GM12892 (cell line): ENCODE results near the gene CNOT4.

Source experiments
- POLR2A ChIP-seq: IDR thresholded peaks from 2 replicates; pipeline ENCODE4 v1.6.1; 2011; ENCODE audit warnings: low read depth, low read length, control low read depth
- POLR2AphosphoS5 ChIP-seq: IDR thresholded peaks from 2 replicates; pipeline ENCODE4 v1.6.1; 2011; ENCODE audit warnings: low read depth, low read length, control low read depth

GRCh38 chr7:135386776-135387175 is 123.1 kb downstream of the CNOT4 start:
- TF ChIP-seq POLR2A (no peak), POLR2AphosphoS5 (no peak)
